Measurements from ENCODE around the gene ERN1.
"Not testable (repeated sequence)": the region's sequence is repeated elsewhere in the genome, so short reads cannot be mapped to it uniquely, and the experiment has no call there.

Gene ERN1

GRCh38 chr17:64025732-64026294, 104.1 kb downstream of the ERN1 start:
- DNase-seq (ENCODE audit: low spot score), result peak; percentile 86

GRCh38 chr17:64024781-64025731, 104.9 kb downstream of the ERN1 start:
- peak; percentile 51 for DNase-seq (ENCODE audit: low spot score)

GRCh38 chr17:64024215-64024654, 105.7 kb downstream of the ERN1 start:
- DNase-seq (ENCODE audit: low spot score), result no peak

GRCh38 chr17:64022611-64023063, 107.3 kb downstream of the ERN1 start:
- DNase-seq (ENCODE audit: low spot score), result no peak

- DNase-seq (ENCODE audit: low spot score), result peak; percentile 48
These were observed 109.7 kb downstream of the ERN1 start, which contains the start of gene ICAM2 for GRCh38 chr17:64020056-64020766. TSS of gene ICAM2 (minus strand) at chr17:64020633. CDS start at chr17:64006691, 13,942 bp downstream.

- DNase-seq (ENCODE audit: low spot score), result not testable (repeated sequence)
These were observed 110.4 kb downstream of the ERN1 start for GRCh38 chr17:64019551-64019961.

GRCh38 chr17:64017381-64017980, 112.5 kb downstream of the ERN1 start:
- DNase-seq (ENCODE audit: low spot score), result no peak

- DNase-seq (ENCODE audit: low spot score), result no peak
These were observed 113.0 kb downstream of the ERN1 start for GRCh38 chr17:64016974-64017373.

GRCh38 chr17:64016231-64016784, 113.6 kb downstream of the ERN1 start:
- DNase-seq (ENCODE audit: low spot score), result no peak

- no peak for DNase-seq (ENCODE audit: low spot score)
These were observed 114.5 kb downstream of the ERN1 start for GRCh38 chr17:64015447-64015846.

GRCh38 chr17:64009571-64010402, 120.2 kb downstream of the ERN1 start:
- DNase-seq (ENCODE audit: low spot score), result peak; percentile 24

GRCh38 chr17:64008830-64009229, 121.1 kb downstream of the ERN1 start:
- no peak for DNase-seq (ENCODE audit: low spot score)

GRCh38 chr17:64008346-64008745, 121.6 kb downstream of the ERN1 start:
- no peak for DNase-seq (ENCODE audit: low spot score)

- no peak for DNase-seq (ENCODE audit: low spot score)
These were observed 122.1 kb downstream of the ERN1 start for GRCh38 chr17:64007838-64008282.

- DNase-seq (ENCODE audit: low spot score), result not testable (repeated sequence)
These were observed 122.7 kb downstream of the ERN1 start for GRCh38 chr17:64007089-64007837.

- no peak for DNase-seq (ENCODE audit: low spot score)
These were observed 123.4 kb downstream of the ERN1 start for GRCh38 chr17:64006361-64007088.

GRCh38 chr17:64005734-64006167, 124.2 kb downstream of the ERN1 start:
- no peak for DNase-seq (ENCODE audit: low spot score)

- DNase-seq (ENCODE audit: low spot score), result no peak
These were observed 124.8 kb downstream of the ERN1 start for GRCh38 chr17:64004903-64005733.
